Breast epithelium (tissue), 4 donors: ENCODE measurements around the gene VWA5A. TPM values are rescaled to one million over a fixed set of nuclear protein-coding genes. Genes with fewer than 3 reads are reported as not detected.

Experiments used
- DNase-seq, 2 donors: peaks; one replicate each; pipeline ENCODE4 v3.0.0-alpha.2; 2019; ENCODE audit warnings: low spot score in 2 of 2
- H3K27ac ChIP-seq, 2 donors: fragments of 200-600 bp; sonication (generic) in 1 of 2; one replicate each; pipeline ENCODE4 v1.5.1; 2016 to 2019; ENCODE audit warnings: mild to moderate bottlenecking in 1 of 2
- H3K27me3 ChIP-seq, 2 donors: fragments of 200-600 bp; sonication (generic) in 1 of 2; one replicate each; pipeline versions ENCODE4 v1.5.1 to v1.6.0; 2017 to 2019; ENCODE audit warnings: control low read depth in 1 of 2, mild to moderate bottlenecking in 1 of 2
- H3K36me3 ChIP-seq: fragments of 200-600 bp; one replicate; pipeline ENCODE4 v1.5.1; 2019
- H3K4me1 ChIP-seq, 2 donors: fragments of 200-600 bp; sonication (generic); one replicate each; pipeline ENCODE4 v1.5.1; 2016 to 2019; ENCODE audit warnings: control low read depth in 1 of 2
- H3K4me3 ChIP-seq, 3 donors: fragments of 200-600 bp; sonication (generic); 1 replicate in 2 of 3; 2 replicates in 1 of 3; pipeline ENCODE4 v1.5.1; 2016 to 2019; ENCODE audit warnings: mild to moderate bottlenecking in 3 of 3, moderate library complexity in 2 of 3
- H3K9me3 ChIP-seq, 2 donors: fragments of 200-600 bp; sonication (generic) in 1 of 2; one replicate each; pipeline ENCODE4 v1.5.1; 2016 to 2019; ENCODE audit warnings: control low read depth in 1 of 2
- POLR2A ChIP-seq: fragments of 450-650 bp; IDR thresholded peaks from one replicate; pipeline ENCODE4 v1.6.1; 2016; ENCODE audit warnings: antibody characterized with exemption, mild to moderate bottlenecking, moderate library complexity
- POLR2AphosphoS5 ChIP-seq, 3 donors: sonication (generic); formaldehyde crosslinking; IDR thresholded peaks; one replicate each; pipeline ENCODE4 v1.6.1; 2017; ENCODE audit warnings: antibody characterized with exemption in 3 of 3
- intact Hi-C: fragments of 100-400 bp; cut with DNase I; formaldehyde crosslinking; loops from one replicate; pipeline ENCODE4 v1.15.1; 2023; ENCODE audit warnings: low total_unique reads
- total RNA-seq, 3 donors: library from RNA; depleted of rRNA; stranded (reverse); fragments of >200 nt; gene quantifications; one replicate each; pipeline ENCODE4 v1.1.0, GENCODE V29; 2016
- TF ChIP-seq, protein P1 (sequence below), 3 donors: fragments of 450-650 bp; IDR thresholded peaks; one replicate each; pipeline ENCODE4 v1.5.1; 2016 to 2017; ENCODE audit warnings: antibody characterized with exemption in 3 of 3, mild to moderate bottlenecking in 3 of 3, moderate library complexity in 3 of 3

VWA5A gene
- total RNA-seq, 3 donors from 2014 or later = 28.0 to 64.5 (median 37.4) TPM

DNA sequence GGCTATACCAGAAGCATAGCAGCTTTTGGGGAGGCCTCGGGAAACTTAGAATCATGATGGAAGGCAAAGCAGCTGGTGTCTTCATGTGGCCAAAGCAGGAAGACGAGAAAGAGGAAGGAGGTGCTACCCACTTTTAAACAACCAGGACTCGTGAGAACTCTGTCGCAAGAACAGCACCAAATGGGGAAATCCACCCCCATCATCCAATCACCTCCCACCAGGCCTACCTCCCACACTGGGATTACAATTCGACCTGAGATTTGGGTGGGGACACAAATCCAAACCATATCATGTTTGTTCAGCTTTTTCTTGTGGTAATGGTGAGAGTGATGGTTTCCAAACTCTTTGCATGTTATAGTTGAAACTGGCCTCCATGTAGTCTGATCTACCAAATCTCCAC is 35.4 kb downstream of the VWA5A start:
- Histone ChIP-seq H3K9me3 (no peaks in the 10 kb centered on the region), H3K4me3 (no peak overlapping the region), H3K27ac (no peak overlapping the region), H3K4me1 (no peaks in the 10 kb centered on the region), H3K27me3 (no peaks in the 10 kb centered on the region), H3K36me3 (no peaks in the 10 kb centered on the region)
- TF ChIP-seq, protein P1, sequence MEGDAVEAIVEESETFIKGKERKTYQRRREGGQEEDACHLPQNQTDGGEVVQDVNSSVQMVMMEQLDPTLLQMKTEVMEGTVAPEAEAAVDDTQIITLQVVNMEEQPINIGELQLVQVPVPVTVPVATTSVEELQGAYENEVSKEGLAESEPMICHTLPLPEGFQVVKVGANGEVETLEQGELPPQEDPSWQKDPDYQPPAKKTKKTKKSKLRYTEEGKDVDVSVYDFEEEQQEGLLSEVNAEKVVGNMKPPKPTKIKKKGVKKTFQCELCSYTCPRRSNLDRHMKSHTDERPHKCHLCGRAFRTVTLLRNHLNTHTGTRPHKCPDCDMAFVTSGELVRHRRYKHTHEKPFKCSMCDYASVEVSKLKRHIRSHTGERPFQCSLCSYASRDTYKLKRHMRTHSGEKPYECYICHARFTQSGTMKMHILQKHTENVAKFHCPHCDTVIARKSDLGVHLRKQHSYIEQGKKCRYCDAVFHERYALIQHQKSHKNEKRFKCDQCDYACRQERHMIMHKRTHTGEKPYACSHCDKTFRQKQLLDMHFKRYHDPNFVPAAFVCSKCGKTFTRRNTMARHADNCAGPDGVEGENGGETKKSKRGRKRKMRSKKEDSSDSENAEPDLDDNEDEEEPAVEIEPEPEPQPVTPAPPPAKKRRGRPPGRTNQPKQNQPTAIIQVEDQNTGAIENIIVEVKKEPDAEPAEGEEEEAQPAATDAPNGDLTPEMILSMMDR (IDR thresholded peaks at IDR 0.05) = no peak
- TF ChIP-seq POLR2AphosphoS5 (IDR thresholded peaks at IDR 0.05) (no peak), POLR2A (no peak)
- DNase-seq = no peak
- intact Hi-C loops = no loop called here

DNA sequence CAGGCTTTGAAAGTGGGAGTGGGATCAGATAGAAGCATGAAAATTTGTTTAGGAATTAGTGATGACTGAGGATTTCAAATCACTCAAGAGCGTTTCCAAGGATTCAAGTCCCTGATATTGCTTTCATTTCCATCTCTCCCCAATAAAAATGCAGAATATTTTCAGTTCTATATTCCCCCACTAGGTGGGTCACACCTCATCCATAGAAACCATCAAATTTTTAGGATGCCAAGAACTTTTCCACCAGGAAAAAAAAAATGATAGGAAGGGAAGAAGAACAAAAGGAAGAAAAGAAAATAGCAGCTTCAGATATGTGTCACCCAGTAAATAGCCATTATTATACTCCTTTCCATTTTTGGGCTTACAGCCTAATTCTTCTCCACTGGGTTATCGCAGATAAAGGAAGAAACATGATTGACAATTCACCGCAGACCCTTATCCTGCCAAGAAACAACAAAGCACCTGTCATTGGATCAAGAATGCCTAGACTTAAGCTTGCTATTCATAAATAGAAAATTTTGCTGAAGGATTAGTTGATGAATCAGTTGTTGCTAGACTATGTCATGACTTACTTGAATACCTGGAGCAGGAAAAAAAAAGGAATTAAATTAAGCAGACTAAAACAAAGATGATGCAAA is 37.6 kb downstream of the VWA5A start:
- H3K27me3 ChIP-seq = no peaks in the 10 kb centered on the region
- no peaks in the 10 kb centered on the region for H3K36me3 ChIP-seq
- intact Hi-C loops = no loop called here
- no peak overlapping the region for H3K27ac ChIP-seq
- TF ChIP-seq POLR2AphosphoS5 (IDR thresholded peaks at IDR 0.05) = no peak
- no peak for TF ChIP-seq POLR2A
- TF ChIP-seq, protein P1 (IDR thresholded peaks at IDR 0.05) = no peak
- DNase-seq = no peak
- H3K4me1 ChIP-seq = no peaks in the 10 kb centered on the region
- H3K9me3 ChIP-seq = no peaks in the 10 kb centered on the region
- no peak overlapping the region for H3K4me3 ChIP-seq

DNA sequence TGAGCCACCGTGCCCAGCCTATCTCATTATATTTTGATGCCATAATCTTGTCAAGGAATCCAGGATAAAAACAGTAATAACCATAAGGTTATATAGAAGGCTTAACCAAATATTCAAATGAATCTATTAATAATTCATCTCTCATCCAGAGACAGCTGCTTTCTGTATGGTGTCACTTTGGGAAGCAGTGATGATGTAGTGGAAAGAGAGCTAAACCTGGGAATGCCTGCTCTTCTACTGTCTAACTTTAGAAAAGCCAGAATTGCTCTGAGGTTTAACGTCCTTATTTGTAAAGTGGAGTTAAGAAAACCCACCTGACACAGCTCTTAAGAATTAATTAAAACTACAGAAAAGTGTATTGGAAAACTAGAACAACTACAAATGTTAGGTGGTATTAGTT is 38.6 kb downstream of the VWA5A start:
- TF ChIP-seq POLR2AphosphoS5 (IDR thresholded peaks at IDR 0.05) (no peak), POLR2A (no peak)
- TF ChIP-seq, protein P1 (IDR thresholded peaks at IDR 0.05) = no peak
- H3K4me3 ChIP-seq = no peak overlapping the region
- intact Hi-C loops = no loop called here

DNA sequence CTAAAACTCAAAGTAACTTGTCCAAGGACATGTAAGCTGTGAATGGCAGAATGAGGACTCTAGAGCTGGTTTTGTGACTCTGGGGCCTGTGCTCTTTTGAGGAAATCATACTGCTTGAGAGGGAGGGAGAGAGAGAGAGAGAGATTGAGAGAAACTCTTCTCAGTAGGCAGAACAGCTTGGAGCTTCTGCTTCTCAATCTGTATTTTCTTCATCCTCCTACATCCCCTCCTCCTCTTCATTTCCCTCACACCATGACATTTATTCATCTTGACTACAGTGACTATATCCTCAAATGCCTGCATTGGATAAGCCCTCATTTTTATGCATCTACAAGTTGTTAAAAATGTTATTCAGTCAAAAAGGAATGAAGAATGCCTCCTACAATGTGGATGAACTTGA is 44.2 kb downstream of the VWA5A start:
- no peaks in the 10 kb centered on the region for H3K36me3 ChIP-seq
- no peaks in the 10 kb centered on the region for H3K27me3 ChIP-seq
- no peak for TF ChIP-seq POLR2AphosphoS5 (IDR thresholded peaks at IDR 0.05)
- TF ChIP-seq, protein P1 (IDR thresholded peaks at IDR 0.05) = no peak
- TF ChIP-seq POLR2A = no peak
- H3K4me1 ChIP-seq = no peaks in the 10 kb centered on the region
- no peak for DNase-seq
- H3K27ac ChIP-seq = no peak overlapping the region
- no peak overlapping the region for H3K4me3 ChIP-seq
- H3K9me3 ChIP-seq = no peaks in the 10 kb centered on the region
- intact Hi-C loops = no loop called here

More for the DNA sequence above, 38.6 kb downstream of the VWA5A start:
- Histone ChIP-seq H3K27me3 (no peaks in the 10 kb centered on the region), H3K36me3 (no peaks in the 10 kb centered on the region), H3K4me1 (no peaks in the 10 kb centered on the region), H3K9me3 (no peaks in the 10 kb centered on the region), H3K27ac (no peak overlapping the region)
- no peak for DNase-seq

DNA sequence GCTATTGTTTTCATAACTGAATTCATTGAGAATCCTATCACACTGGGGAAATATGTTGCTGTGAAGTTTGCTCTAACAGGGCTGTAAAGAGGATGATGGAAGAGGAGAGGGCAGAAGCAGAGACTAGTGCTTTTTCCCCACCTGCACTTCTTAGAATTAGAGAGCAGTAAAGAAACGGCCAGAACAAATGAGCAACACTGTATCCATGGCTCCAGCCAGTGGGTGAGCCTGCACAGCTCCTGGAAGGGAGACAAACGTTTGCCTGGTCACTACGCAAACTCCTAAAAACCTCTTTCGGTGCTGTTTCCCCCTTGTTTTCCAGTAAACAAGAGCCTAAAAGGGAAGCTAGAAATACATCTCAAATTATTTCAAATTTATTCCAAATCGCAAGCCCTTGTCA is 45.7 kb downstream of the VWA5A start:
- TF ChIP-seq, protein P1 (IDR thresholded peaks at IDR 0.05) = no peak
- TF ChIP-seq POLR2AphosphoS5 (IDR thresholded peaks at IDR 0.05) (no peak), POLR2A (no peak)
- no peaks in the 10 kb centered on the region for H3K27me3 ChIP-seq
- no peaks in the 10 kb centered on the region for H3K4me1 ChIP-seq
- no peak overlapping the region for H3K4me3 ChIP-seq
- no peak overlapping the region for H3K27ac ChIP-seq
- no peak for DNase-seq
- no peaks in the 10 kb centered on the region for H3K9me3 ChIP-seq
- H3K36me3 ChIP-seq = no peaks in the 10 kb centered on the region
- intact Hi-C loops = no loop called here
